ENCODE results near the gene NTN4.
"Not testable (repeated sequence)": the region's sequence is repeated elsewhere in the genome, so short reads cannot be mapped to it uniquely, and the experiment has no call there.

NTN4 gene

GRCh38 chr12:95681210-95681765 is 109.3 kb downstream of the NTN4 start:
- Histone ChIP-seq H3K4me1 (ENCODE audit: insufficient read depth, low read length, severe bottlenecking) (no peaks in the 10 kb centered on the region), H3K79me2 (ENCODE audit: insufficient read depth, low read length) (no peaks in the 10 kb centered on the region), H3K9ac (ENCODE audit: low read length) (no peak overlapping the region), H3K9me3 (ENCODE audit: low read length) (no peaks in the 10 kb centered on the region), H3K4me3 (ENCODE audit: low read depth, low read length, poor library complexity, severe bottlenecking) (no peak overlapping the region), H3K4me2 (ENCODE audit: low read length) (no peak overlapping the region), H4K20me1 (ENCODE audit: insufficient read depth, low read length) (no peaks in the 10 kb centered on the region), H3K36me3 (ENCODE audit: insufficient read depth, low read length) (no peaks in the 10 kb centered on the region), H2AFZ (ENCODE audit: low read length) (no peak overlapping the region), H3K27me3 (ENCODE audit: insufficient read depth, low read length) (no peaks in the 10 kb centered on the region), H3K27ac (ENCODE audit: low read depth, low read length, poor library complexity, severe bottlenecking) (no peak overlapping the region), H3F3A (ENCODE audit: insufficient read depth, low read length) (no peaks in the 10 kb centered on the region), H3K9me2 (ENCODE audit: low read depth, low read length) (no peaks in the 10 kb centered on the region)
- no peak for TF ChIP-seq EZH2 (IDR thresholded peaks at IDR 0.05; ENCODE audit: borderline replicate concordance, low read length)
- TF ChIP-seq, protein P1, sequence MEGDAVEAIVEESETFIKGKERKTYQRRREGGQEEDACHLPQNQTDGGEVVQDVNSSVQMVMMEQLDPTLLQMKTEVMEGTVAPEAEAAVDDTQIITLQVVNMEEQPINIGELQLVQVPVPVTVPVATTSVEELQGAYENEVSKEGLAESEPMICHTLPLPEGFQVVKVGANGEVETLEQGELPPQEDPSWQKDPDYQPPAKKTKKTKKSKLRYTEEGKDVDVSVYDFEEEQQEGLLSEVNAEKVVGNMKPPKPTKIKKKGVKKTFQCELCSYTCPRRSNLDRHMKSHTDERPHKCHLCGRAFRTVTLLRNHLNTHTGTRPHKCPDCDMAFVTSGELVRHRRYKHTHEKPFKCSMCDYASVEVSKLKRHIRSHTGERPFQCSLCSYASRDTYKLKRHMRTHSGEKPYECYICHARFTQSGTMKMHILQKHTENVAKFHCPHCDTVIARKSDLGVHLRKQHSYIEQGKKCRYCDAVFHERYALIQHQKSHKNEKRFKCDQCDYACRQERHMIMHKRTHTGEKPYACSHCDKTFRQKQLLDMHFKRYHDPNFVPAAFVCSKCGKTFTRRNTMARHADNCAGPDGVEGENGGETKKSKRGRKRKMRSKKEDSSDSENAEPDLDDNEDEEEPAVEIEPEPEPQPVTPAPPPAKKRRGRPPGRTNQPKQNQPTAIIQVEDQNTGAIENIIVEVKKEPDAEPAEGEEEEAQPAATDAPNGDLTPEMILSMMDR (IDR thresholded peaks at IDR 0.05; ENCODE audit: low read length) = no peak

- Histone ChIP-seq H3K4me2 (ENCODE audit: low read length) (no peak overlapping the region), H3K4me1 (ENCODE audit: insufficient read depth, low read length, severe bottlenecking) (no peaks in the 10 kb centered on the region)
These were observed 111.9 kb downstream of the NTN4 start for GRCh38 chr12:95678684-95679083.

GRCh38 chr12:95677782-95678181 is 112.8 kb downstream of the NTN4 start:
- H2AFZ ChIP-seq (ENCODE audit: low read length); H3K9me2 ChIP-seq (ENCODE audit: low read depth, low read length); H3K27ac ChIP-seq (ENCODE audit: low read depth, low read length, poor library complexity, severe bottlenecking); H3F3A ChIP-seq (ENCODE audit: insufficient read depth, low read length); H3K4me1 ChIP-seq (ENCODE audit: insufficient read depth, low read length, severe bottlenecking); H3K36me3 ChIP-seq (ENCODE audit: insufficient read depth, low read length); H3K9ac ChIP-seq (ENCODE audit: low read length); H3K4me3 ChIP-seq (ENCODE audit: low read depth, low read length, poor library complexity, severe bottlenecking); H3K9me3 ChIP-seq (ENCODE audit: low read length); H4K20me1 ChIP-seq (ENCODE audit: insufficient read depth, low read length); H3K4me2 ChIP-seq (ENCODE audit: low read length); H3K79me2 ChIP-seq (ENCODE audit: insufficient read depth, low read length); H3K27me3 ChIP-seq (ENCODE audit: insufficient read depth, low read length): not testable (repeated sequence)

More at GRCh38 chr12:95678684-95679083, 111.9 kb downstream of the NTN4 start:
- H4K20me1 ChIP-seq (ENCODE audit: insufficient read depth, low read length) = no peaks in the 10 kb centered on the region
- H3K9ac ChIP-seq (ENCODE audit: low read length) = no peak overlapping the region
- H2AFZ ChIP-seq (ENCODE audit: low read length) = no peak overlapping the region
- H3K27ac ChIP-seq (ENCODE audit: low read depth, low read length, poor library complexity, severe bottlenecking) = no peak overlapping the region
- H3F3A ChIP-seq (ENCODE audit: insufficient read depth, low read length) = no peaks in the 10 kb centered on the region
- no peaks in the 10 kb centered on the region for H3K9me3 ChIP-seq (ENCODE audit: low read length)
- H3K79me2 ChIP-seq (ENCODE audit: insufficient read depth, low read length) = no peaks in the 10 kb centered on the region
- H3K9me2 ChIP-seq (ENCODE audit: low read depth, low read length) = no peaks in the 10 kb centered on the region
- no peak for TF ChIP-seq EZH2 (IDR thresholded peaks at IDR 0.05; ENCODE audit: borderline replicate concordance, low read length)
- TF ChIP-seq, protein P1 (IDR thresholded peaks at IDR 0.05; ENCODE audit: low read length) = no peak
- no peaks in the 10 kb centered on the region for H3K27me3 ChIP-seq (ENCODE audit: insufficient read depth, low read length)
- H3K36me3 ChIP-seq (ENCODE audit: insufficient read depth, low read length) = no peaks in the 10 kb centered on the region
- no peak overlapping the region for H3K4me3 ChIP-seq (ENCODE audit: low read depth, low read length, poor library complexity, severe bottlenecking)

DNA sequence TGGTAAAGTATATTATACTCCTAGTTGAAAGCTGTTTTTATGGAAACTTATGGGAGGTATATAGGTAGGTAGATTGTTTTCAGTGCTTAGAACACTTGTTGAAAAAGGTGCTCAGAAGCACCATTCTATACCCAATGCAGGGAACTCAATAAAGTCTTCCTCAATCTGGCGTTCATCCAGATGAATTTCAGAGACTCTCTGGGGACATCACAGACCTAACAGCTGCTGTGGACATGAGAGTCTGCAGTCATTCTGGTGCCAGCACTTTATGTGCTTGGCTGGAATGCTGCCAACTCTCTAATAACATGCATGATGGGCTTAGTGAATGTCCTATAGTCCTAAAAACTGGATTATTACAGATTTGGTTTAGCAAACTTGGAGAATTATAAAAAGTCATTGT is 115.9 kb downstream of the NTN4 start:
- H3K4me1 ChIP-seq (ENCODE audit: insufficient read depth, low read length, severe bottlenecking) = no peaks in the 10 kb centered on the region
- H3K9me3 ChIP-seq (ENCODE audit: low read length) = no peaks in the 10 kb centered on the region
- TF ChIP-seq, protein P1 (IDR thresholded peaks at IDR 0.05; ENCODE audit: low read length) = no peak
- no peak for TF ChIP-seq EZH2 (IDR thresholded peaks at IDR 0.05; ENCODE audit: borderline replicate concordance, low read length)
- no peaks in the 10 kb centered on the region for H3K27me3 ChIP-seq (ENCODE audit: insufficient read depth, low read length)
- H3K36me3 ChIP-seq (ENCODE audit: insufficient read depth, low read length) = no peaks in the 10 kb centered on the region
- no peaks in the 10 kb centered on the region for H4K20me1 ChIP-seq (ENCODE audit: insufficient read depth, low read length)
- no peak overlapping the region for H3K4me2 ChIP-seq (ENCODE audit: low read length)
- no peaks in the 10 kb centered on the region for H3K9me2 ChIP-seq (ENCODE audit: low read depth, low read length)
- no peak overlapping the region for H3K9ac ChIP-seq (ENCODE audit: low read length)
- H3K79me2 ChIP-seq (ENCODE audit: insufficient read depth, low read length) = no peaks in the 10 kb centered on the region
- H3F3A ChIP-seq (ENCODE audit: insufficient read depth, low read length) = no peaks in the 10 kb centered on the region
- no peak overlapping the region for H3K27ac ChIP-seq (ENCODE audit: low read depth, low read length, poor library complexity, severe bottlenecking)
- no peak overlapping the region for H2AFZ ChIP-seq (ENCODE audit: low read length)
- H3K4me3 ChIP-seq (ENCODE audit: low read depth, low read length, poor library complexity, severe bottlenecking) = no peak overlapping the region

All from OCI-LY1 (cell line).